Gastrocnemius medialis (tissue), 4 donors: Measurements from ENCODE around the gene PHF12.

Experiments
- POLR2A ChIP-seq, 2 donors: fragments of 450-650 bp; IDR thresholded peaks; one replicate each; pipeline ENCODE4 v1.6.1; 2017; ENCODE audit warnings: antibody characterized with exemption in 2 of 2, mild to moderate bottlenecking in 2 of 2, moderate library complexity in 2 of 2
- TF ChIP-seq, protein P1 (sequence below), 5 experiments: fragments of 450-650 bp in 3 of 5; fragments of 200-600 bp in 2 of 5; sonication (generic) in 2 of 5; IDR thresholded peaks in 4 of 5; conservative IDR thresholded peaks in 1 of 5; 1 replicate in 4 of 5; 2 replicates in 1 of 5; pipeline ENCODE4 v1.5.1; 2016 to 2019; ENCODE audit warnings: antibody characterized with exemption in 5 of 5, mild to moderate bottlenecking in 3 of 5, moderate library complexity in 3 of 5

DNA sequence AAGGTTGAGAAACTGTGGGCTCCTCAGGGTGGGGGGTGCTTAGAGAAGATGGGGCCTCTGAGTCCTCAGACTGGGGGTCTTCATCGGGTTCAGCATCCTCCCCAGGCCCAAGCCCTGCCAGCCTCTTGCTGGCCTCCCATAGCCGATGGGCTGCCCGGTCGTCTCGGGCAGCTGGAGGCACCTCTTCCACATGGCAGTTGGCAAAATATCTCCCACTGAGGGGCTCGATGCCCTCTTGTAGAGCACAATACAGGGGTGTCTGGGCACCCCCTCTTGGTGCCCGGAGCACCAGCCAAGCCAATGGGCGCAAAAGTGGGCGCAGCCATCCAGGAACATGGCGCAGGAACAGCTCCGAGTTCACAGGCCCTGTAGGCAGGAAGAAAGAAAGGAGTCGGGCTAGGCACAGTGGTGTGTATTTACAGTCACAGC lies 52.8 kb downstream of the PHF12 start:
- TF ChIP-seq, protein P1, sequence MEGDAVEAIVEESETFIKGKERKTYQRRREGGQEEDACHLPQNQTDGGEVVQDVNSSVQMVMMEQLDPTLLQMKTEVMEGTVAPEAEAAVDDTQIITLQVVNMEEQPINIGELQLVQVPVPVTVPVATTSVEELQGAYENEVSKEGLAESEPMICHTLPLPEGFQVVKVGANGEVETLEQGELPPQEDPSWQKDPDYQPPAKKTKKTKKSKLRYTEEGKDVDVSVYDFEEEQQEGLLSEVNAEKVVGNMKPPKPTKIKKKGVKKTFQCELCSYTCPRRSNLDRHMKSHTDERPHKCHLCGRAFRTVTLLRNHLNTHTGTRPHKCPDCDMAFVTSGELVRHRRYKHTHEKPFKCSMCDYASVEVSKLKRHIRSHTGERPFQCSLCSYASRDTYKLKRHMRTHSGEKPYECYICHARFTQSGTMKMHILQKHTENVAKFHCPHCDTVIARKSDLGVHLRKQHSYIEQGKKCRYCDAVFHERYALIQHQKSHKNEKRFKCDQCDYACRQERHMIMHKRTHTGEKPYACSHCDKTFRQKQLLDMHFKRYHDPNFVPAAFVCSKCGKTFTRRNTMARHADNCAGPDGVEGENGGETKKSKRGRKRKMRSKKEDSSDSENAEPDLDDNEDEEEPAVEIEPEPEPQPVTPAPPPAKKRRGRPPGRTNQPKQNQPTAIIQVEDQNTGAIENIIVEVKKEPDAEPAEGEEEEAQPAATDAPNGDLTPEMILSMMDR (IDR thresholded peaks at IDR 0.05 in 4 of 5, conservative IDR thresholded peaks at IDR 0.05 in 1 of 5) = no peak
- TF ChIP-seq POLR2A (IDR thresholded peaks at IDR 0.05) = no peak
